GM19240 (cell line): ENCODE measurements around the gene ESPNL.
"Not testable (repeated sequence)": the region's sequence is repeated elsewhere in the genome, so short reads cannot be mapped to it uniquely, and the experiment has no call there.

Experiments
- DNase-seq: peaks from one replicate; pipeline ENCODE4 v3.0.0; 2011; ENCODE audit warnings: low spot score; ENCODE audit not compliant: insufficient read length

ESPNL gene, protein sequence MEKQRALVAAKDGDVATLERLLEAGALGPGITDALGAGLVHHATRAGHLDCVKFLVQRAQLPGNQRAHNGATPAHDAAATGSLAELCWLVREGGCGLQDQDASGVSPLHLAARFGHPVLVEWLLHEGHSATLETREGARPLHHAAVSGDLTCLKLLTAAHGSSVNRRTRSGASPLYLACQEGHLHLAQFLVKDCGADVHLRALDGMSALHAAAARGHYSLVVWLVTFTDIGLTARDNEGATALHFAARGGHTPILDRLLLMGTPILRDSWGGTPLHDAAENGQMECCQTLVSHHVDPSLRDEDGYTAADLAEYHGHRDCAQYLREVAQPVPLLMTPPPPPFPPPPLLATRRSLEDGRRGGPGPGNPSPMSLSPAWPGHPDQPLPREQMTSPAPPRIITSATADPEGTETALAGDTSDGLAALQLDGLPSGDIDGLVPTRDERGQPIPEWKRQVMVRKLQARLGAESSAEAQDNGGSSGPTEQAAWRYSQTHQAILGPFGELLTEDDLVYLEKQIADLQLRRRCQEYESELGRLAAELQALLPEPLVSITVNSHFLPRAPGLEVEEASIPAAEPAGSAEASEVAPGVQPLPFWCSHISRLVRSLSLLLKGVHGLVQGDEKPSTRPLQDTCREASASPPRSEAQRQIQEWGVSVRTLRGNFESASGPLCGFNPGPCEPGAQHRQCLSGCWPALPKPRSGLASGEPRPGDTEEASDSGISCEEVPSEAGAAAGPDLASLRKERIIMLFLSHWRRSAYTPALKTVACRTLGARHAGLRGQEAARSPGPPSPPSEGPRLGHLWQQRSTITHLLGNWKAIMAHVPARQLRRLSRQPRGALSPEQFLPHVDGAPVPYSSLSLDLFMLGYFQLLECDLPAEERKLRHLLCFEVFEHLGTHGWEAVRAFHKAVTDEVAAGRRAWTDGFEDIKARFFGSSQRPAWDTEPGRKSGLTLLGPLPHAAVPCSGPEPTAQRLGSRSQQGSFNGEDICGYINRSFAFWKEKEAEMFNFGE

DNA sequence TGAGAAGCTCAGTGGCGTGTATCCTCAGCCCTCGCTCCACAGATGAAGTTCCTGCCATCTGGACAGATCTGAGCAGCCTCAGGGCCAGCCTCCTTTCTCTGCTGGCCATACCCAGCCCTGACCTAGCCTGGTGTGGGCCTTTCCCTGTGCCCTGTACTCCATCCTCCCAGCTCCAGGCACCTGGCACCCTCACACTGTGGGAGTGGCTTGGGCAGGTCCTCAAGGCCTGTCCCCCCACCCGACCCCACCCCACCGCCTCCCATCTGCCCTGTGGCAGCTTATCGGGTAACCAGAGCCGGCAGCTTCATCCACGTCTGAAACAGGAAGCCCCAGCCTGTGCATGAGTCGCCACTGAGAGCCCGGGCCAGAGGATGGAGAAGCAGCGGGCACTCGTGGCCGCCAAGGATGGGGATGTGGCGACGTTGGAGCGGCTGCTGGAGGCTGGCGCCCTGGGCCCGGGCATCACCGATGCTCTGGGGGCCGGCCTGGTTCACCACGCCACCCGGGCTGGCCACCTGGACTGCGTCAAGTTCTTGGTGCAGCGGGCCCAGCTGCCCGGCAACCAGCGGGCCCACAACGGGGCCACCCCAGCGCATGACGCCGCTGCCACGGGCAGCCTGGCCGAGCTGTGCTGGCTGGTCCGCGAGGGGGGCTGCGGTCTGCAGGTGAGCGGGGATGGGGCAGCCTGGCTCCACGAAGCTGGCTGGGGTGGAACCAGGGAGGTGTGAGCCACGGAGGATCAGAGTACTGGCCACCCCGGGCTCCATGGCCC lies at the start of gene ESPNL:
ESPNL (plus strand) TSS at position 292 of the 772 bp plus-strand sequence; CDS start at position 372, 80 bp downstream.
- DNase-seq: no peak

DNA sequence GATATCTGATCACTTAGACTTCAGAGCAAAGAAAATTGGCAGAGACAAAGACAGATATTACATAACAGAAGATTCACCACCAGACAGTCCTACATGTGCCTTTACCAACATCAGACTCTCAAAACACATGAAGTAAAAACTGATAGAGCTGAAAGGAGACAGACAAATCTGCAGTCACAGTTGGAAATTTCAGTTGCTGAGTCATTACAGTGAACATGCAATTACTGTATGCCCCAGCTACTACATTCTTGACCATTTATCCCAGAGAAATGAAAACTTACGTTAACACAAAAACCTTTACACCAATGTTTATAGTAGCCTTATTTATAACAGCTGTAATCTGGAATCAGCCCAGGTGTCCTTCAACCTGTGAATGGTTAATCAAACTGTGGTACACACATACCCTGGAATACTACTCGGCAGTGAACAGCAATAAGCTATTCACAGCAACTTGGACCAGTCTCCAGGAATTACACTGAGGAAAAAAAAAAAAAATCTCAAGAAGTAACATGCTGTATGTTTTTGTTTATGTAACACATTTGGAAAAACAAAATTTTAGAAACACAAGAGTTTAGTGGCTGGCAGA lies 46.9 kb upstream of the ESPNL start:
- DNase-seq: no peak

DNA sequence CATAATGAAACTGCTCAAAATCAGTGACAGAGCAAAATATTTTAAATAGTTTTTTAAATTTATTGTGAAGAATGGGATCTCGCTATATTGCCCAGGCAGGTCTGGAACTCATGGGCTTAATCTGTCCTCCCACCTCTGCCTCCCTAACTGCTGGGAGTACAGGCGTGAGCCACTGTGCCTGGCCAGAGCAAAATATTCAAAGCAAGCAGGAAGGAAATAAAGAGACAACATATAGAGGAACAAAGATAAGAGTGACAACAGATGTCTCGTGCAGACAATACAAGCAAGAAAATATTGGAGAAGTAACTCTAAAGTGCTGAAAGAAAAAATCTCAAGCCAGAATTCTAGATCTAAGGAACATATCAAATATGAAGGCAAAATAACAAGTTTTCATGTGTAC lies 44.3 kb upstream of the ESPNL start:
- DNase-seq: no peak

DNA sequence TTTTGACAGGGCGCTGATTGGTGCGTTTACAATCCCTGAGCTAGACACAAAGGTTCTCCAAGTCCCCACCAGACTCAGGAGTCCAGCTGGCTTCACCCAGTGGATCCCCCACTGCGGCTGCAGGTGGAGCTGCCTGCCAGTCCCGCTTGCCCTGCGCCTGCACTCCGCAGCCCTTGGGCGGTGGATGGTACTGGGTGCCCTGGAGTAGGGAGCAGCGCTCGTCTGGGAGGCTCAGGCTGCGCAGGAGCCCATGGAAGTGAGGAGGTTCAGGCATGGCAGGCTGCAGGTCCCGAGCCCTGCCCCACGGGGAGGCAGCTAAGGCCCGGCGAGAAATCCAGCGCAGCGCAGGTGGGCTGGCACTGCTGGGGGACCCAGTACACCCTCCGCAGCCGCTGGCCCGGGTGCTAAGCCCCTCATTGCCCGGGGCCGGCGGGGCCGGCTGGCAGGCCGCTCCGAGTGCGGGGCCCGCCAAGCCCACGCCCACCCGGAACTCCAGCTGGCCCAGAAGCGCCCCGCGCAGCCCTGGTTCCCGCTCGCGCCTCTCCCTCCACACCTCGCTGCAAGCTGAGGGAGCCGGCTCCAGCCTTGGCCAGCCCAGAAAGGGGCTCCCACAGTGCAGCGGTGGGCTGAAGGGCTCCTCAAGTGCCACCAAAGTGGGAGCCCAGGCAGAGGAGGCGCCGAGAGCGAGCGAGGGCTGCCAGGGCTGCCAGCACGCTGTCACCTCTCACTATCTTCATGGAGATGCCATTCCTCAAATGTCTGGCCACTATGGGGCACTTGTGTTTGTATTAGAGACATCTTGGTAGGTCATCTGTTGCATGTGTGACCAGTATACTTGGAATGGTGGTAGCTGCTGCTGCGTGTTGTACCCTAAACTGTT lies 42.2 kb upstream of the ESPNL start:
- not testable (repeated sequence) for DNase-seq

DNA sequence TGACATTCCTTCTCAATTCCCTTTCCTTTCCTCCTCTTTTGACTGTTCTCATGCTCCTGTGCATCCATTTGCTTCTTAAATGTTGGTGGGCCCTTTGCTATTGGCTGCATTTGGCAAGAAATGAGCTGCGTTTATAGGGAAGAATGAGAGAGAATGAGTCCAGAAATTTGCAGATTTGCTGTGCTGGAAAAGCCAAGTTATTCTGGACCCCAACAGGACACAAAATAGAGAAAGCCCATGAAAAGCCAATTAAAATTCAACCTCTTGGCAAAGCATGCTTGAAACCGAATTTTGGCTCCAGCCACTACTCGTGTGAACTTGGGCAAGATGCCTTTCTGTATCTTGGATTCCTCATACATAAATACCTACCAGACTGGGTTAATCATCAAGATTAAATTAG lies 40.6 kb upstream of the ESPNL start:
- no peak for DNase-seq

DNA sequence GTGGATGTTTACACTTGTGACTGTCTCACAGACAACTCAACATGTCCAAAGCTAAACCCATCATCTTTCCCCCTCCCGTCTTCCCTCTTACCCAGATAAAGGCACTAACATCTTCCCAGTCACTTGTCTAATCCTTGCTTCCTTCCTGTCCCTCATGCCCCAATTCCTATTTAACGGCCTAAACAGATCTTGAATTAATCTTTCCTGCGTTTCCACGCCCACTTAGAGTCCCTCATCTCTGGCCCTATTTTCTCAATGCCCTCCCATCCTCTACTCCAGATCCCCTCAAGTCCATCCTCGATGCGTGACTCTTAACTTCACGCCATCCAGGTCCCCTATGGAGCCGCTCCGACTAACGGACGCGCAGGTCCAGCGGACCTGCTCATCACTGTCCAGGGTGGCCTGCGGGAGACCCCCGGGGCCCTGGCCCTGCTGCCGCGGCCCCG lies 40.0 kb upstream of the ESPNL start:
- no peak for DNase-seq

DNA sequence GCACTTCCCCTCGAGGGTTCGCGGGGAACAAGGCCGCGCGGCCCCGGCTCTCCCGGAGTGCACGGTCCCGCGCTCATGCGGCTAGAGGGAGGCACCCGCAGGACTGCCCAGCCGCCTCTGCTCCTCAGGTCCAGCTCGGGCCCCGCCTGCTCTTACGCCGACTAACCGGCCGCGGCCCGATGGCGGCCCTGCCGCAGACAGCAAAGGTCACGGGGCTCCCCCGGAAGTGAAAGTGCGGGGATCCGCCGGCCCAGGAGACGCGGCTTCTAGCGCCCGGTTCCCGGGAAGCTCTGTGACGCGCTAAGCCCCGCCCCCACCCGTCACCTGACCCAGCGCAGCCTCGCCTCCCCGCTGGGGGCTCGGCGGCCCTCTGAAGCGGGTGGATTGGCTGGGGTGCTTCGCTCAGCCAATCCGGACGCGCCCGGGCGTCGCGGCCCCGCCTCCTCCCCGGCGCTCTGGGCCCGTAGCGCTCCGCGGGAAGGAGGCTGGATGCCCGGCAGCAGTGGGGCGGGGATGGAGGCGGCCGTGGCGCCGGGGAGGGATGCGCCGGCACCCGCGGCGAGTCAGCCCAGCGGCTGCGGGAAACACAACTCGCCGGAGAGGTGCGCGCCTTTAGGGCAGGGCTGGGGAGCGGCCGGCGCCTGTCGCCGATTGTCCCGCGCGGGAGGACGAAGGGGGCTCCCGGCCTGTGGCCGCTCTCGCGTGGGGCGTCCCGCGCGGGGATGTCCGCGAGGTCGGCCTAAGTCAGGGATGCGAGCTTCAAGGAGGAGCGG lies 39.4 kb upstream of the ESPNL start, which contains the start of gene SCLY:
SCLY (plus strand) TSS at position 460 of the 773 bp plus-strand sequence; CDS start at position 514, 54 bp downstream.
- DNase-seq: peak; percentile 100

DNA sequence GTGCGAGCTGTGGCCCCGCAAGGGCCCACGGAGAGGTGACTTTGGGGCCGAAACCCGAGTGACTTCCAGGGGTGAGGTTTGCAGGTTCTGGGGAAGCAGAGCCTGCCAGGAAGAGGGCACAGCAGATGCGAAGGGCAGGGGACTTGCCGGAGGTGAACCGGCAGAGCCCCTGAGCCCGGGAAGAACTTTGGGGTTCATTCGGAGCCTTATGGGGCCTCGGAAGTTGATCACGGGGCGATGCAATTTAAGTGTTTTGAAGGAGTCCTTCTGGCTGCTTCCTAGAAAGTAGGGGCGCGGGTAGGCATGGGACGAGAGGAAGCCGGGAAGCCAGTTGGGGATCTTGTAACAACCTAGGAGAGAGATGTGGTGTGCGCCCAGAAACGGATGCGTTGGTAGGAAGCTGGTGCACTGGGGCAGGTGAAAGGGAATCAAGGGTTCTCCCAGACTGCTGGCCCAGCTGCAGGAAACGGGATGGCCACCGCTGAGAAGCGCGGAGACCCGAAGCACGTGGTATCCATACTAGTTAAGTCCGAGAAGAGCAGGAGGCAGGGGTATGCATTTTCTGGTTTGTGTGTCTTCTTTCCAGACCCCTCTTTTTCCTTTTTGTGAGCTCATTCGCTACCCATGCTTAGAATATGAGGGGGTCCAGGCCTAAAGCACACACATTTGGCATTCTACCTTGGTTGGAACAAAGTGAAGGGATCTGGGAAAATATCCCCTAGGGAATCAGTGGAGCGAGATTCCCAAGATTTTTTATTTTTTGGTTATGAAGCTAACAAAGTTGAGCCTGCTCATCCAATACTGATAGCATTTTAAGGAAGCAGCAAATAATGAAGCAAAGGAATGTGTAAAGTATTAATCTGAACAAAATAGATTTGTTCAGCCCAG lies 38.6 kb upstream of the ESPNL start:
- DNase-seq: peak; percentile 22

DNA sequence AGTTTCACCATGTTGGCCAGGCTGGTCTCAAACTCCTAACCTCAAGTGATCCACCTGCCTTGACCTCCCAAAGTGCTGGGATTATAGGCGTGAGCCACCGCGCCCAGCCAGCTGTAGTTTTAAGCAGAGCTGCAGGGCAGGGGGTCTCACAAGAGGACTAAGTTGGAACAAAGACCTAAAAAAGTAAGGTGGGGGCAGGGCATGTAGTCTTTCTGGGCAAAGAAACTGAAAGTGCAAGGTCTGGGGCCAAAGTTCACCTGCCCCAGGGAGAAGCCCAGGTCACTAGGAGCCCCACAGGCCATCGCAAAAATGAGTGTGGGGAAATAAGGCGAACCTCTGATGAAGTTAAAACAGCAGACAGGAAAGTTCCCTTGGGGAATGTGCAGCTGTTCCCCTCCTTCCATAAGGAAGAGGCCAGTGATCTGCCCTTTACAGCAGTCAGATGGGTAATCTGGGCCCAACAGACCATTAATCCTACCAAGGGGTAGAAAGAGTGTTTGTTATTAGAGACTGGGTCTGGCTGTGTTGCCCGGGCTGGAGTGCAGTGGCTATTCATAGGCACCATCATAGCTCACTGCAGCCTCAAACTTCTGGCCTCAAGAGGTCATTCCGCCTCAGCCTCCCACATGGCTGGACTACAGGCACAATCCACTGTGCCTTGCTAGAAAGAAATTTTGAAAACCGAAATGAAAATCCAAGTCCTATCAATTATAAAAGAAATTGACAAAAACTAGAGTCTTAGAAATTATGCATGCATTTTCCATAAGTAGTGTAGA lies 36.5 kb upstream of the ESPNL start:
- DNase-seq: no peak

DNA sequence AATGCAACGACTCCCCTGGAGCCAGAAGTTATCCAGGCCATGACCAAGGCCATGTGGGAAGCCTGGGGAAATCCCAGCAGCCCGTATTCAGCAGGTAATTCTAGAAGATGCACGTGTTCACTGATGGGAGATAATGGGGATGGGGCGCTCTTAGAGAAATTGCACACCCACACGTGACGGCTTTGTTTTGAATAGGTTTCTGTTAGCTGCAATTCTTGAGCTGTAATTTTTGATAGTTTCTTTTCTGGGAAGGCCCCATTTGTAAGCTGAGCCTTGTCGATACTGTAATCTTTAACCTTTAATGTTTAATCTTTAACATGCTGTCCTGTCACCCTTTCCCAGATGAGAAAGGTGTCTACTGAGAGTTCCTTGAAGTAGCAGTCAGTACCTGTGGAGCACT lies 35.8 kb upstream of the ESPNL start:
- no peak for DNase-seq

DNA sequence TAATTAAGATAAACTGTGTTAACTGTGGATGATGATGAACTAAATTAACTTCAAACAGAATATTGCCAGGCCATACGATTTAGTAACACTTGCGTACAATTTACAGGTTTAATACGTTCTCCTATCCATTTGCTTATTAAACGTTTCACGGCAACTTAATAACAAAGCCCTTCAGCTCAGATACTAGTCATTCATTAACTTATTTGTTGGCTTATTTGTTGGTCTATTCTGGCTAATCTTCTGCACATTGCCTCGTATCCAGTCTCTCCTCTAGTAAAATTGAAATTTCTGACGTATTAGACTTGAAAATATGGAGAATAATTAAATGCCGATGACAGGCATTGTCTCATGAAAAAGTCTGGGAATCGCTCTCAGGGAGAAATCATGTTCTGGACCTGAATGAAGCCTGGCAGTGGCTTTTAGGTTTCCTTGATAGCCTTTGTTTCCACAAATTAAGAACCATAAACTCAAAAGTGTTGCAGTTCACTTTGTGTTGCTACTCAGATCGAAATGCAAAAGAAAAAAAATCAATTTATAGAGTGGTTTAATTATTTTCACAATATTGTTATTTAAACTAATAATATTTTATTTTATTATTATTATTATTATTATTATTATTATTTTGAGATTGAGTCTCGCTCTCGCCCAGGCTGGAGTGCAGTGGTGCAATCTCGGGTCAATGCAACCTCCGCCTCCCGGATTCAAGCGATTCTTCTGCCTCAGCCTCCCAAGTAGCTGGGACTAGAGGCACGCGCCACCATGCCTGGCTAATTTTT lies 34.9 kb upstream of the ESPNL start:
- no peak for DNase-seq

DNA sequence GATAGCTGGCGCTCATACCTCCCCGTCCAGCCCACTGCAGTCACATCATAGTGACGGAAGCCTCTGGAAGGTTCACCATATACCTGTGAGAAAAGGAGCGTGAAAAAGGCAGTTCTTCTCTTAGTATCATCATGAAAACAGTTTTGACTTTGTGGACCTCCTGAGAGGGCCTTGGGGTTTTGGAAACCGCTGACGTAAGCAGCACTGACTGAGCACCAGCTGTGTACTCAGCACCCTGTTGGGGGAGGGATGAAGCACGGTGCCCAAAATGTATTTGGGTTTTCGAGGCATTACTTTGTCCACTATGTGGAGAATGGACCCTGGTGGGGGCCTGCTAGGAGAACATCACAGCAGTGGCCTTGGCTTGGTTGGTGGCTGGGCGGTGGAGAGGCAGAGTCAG lies 33.9 kb upstream of the ESPNL start:
- DNase-seq: no peak

DNA sequence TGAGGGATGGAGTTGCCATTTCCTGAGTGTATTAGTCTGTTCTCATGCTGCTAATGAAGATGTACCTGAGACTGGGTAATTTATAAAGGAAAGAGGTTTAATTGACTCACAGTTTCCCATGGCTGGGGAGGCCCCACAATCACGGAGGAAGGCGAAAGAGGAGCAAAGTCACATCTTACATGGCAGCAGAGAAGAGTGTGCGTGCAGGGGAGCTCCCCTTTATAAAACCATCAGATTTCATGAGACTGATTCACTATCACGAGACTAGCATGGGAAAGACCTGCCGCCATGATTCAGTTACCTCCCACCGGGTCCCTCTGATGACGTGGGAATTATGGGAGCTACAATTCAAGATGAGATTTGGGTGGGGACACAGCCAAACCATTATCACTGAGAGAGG lies 33.4 kb upstream of the ESPNL start:
- not testable (repeated sequence) for DNase-seq

DNA sequence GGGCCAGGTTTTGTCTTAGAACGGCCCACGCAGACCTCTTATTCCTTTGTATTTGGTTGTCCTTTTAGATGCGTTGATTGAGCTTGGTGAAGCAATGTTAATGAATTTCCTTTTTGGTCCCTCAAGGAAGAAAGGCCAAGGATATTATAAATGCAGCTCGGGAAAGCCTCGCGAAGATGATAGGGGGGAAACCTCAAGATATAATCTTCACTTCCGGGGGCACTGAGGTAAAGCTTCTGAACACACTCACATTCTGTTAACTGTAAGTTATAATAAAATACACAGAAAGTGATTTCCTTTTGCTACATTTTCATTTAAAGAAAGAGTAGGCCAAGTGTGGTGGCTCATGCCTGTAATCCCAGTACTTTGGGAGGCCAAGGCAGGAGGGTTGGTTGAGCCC lies 32.2 kb upstream of the ESPNL start:
- DNase-seq: no peak

DNA sequence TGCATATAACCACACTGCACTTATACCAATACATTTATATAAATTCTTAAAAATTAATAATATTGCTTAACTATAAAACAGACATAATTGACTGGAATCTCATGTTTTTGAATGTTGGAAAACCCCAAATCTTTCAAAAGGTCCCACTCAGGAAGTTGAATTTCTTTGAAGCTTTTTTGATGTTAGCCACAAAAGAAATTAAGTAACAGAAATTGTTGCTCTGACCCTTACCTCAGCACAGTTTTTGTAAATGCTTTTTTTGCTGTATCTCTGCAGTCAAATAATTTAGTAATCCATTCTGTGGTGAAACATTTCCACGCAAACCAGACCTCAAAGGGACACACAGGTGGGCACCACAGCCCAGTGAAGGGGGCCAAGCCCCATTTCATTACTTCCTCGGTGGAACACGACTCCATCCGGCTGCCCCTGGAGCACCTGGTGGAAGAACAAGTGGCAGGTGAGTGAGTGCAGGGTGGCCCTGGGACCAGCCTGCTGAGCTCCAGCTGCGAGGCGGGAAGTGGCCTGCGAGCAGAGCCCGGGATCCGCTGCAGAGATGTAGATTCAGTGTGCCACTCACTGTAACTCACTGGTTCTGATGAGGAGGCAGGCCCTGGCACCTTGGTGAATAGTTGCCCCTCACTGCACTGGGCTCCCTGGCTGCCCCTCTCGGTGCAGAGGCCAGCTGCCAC lies 31.0 kb upstream of the ESPNL start:
- no peak for DNase-seq

DNA sequence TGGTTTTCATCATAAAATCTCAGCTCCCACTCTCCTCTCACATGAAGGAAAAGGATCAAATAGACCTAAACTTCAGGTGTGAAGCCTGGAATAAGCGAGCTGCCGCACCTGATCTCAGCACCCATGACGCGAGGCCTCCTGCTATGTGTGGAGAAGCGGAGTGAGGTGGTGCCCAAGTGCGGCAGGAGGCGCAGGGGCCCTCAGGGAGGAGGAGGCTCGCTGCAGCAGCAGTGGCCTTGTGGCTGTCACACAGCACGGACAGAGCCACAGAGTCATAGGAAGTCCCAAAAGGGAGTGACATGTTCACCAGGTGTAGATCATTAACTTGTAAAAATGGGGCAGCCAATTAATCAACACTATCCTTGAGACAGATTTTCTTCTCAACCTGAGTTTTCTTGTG lies 30.3 kb upstream of the ESPNL start:
- no peak for DNase-seq
